Fibroblast of villous mesenchyme (primary cell): ENCODE results near the gene MYLK3. TPM values are rescaled to one million over a fixed set of nuclear protein-coding genes. Genes with fewer than 3 reads are reported as not detected.
"Not testable (repeated sequence)": the region's sequence is repeated elsewhere in the genome, so short reads cannot be mapped to it uniquely, and the experiment has no call there.

Experiments
- DNase-seq: peaks from one replicate; pipeline ENCODE4 v3.0.0-alpha.2; 2010; ENCODE audit warnings: low read depth
- H3K4me3 ChIP-seq: 2 replicates; pipeline ENCODE4 v1.5.1; 2011; ENCODE audit warnings: low read depth, mild to moderate bottlenecking, low read length
- CTCF ChIP-seq: IDR thresholded peaks from 2 replicates; pipeline ENCODE4 v1.5.1; 2012; ENCODE audit warnings: low read depth, mild to moderate bottlenecking, low read length; ENCODE audit not compliant: insufficient read depth
- total RNA-seq: library from RNA; depleted of rRNA; stranded (reverse); fragments of >200 nt; gene quantifications from 2 replicates; pipeline ENCODE4 v1.2.3, GENCODE V29; 2012

MYLK3 gene
- total RNA-seq, 1 donor = under 0.01 TPM

GRCh38 chr16:46687486-46687885 lies 60.7 kb downstream of the MYLK3 start:
- no peak for TF ChIP-seq CTCF

GRCh38 chr16:46686815-46687473 lies 61.2 kb downstream of the MYLK3 start:
- no peak for TF ChIP-seq CTCF
- H3K4me3 ChIP-seq = peak overlapping the region; percentile 93
- no peak for DNase-seq

More at GRCh38 chr16:46687486-46687885, 60.7 kb downstream of the MYLK3 start:
- no peak for DNase-seq
- peak overlapping the region; percentile 93 for H3K4me3 ChIP-seq

- DNase-seq, H3K4me3 ChIP-seq: not testable (repeated sequence)
Measured at GRCh38 chr16:46681867-46682266, 66.3 kb downstream of the MYLK3 start.

- DNase-seq, H3K4me3 ChIP-seq: not testable (repeated sequence)
Measured at GRCh38 chr16:46677943-46678342, 70.2 kb downstream of the MYLK3 start.

GRCh38 chr16:46673320-46674013 lies 74.7 kb downstream of the MYLK3 start:
- DNase-seq = peak; percentile 71
- H3K4me3 ChIP-seq = no peak overlapping the region
- TF ChIP-seq CTCF = peak; percentile 99

- DNase-seq = no peak
- TF ChIP-seq CTCF = no peak
- H3K4me3 ChIP-seq = no peak overlapping the region
Measured at GRCh38 chr16:46662123-46662522, 86.0 kb downstream of the MYLK3 start.

GRCh38 chr16:46658925-46659324 lies 89.2 kb downstream of the MYLK3 start:
- DNase-seq = no peak
- no peak overlapping the region for H3K4me3 ChIP-seq
- TF ChIP-seq CTCF = no peak

Other genes starting within 250 kb of the MYLK3 start
- 15.8 and 31.5 TPM in 2 replicates for gene SHCBP1, start 127.0 kb downstream of the MYLK3 start, total RNA-seq
- gene VPS35, start 59.2 kb downstream of the MYLK3 start, total RNA-seq = 122 and 193 TPM in 2 replicates
- gene ORC6, start 58.7 kb downstream of the MYLK3 start, total RNA-seq = 9.3 and 9.9 TPM in 2 replicates
- 10.0 and 14.7 TPM in 2 replicates for gene C16orf87, start 82.8 kb upstream of the MYLK3 start, total RNA-seq
- gene GPT2, start 136.0 kb upstream of the MYLK3 start, total RNA-seq = 13.0 and 13.5 TPM in 2 replicates
- gene DNAJA2, start 225.3 kb upstream of the MYLK3 start, total RNA-seq = 67.0 and 101 TPM in 2 replicates